Measurements from ENCODE around the gene GGACT. TPM values are rescaled to one million over a fixed set of nuclear protein-coding genes. Genes with fewer than 3 reads are reported as not detected.
"Not testable (repeated sequence)": the region's sequence is repeated elsewhere in the genome, so short reads cannot be mapped to it uniquely, and the experiment has no call there.

Gene GGACT
- total RNA-seq, 2 donors from 2014 or later = 4.8 to 5.0 TPM

GRCh38 chr13:100535426-100536135 lies 53.0 kb downstream of the GGACT start:
- intact Hi-C loops (cut with DNase I) = no loop called here
- DNase-seq (ENCODE audit: low spot score) = no peak

GRCh38 chr13:100534911-100535310 lies 53.7 kb downstream of the GGACT start:
- intact Hi-C loops (cut with DNase I) = no loop called here
- no peak for DNase-seq (ENCODE audit: low spot score)

GRCh38 chr13:100534147-100534843 lies 54.3 kb downstream of the GGACT start:
- DNase-seq (ENCODE audit: low spot score) = no peak
- intact Hi-C loops (cut with DNase I) = no loop called here

GRCh38 chr13:100533588-100534041 lies 55.0 kb downstream of the GGACT start:
- intact Hi-C loops (cut with DNase I) = no loop called here
- no peak for DNase-seq (ENCODE audit: low spot score)

DNA sequence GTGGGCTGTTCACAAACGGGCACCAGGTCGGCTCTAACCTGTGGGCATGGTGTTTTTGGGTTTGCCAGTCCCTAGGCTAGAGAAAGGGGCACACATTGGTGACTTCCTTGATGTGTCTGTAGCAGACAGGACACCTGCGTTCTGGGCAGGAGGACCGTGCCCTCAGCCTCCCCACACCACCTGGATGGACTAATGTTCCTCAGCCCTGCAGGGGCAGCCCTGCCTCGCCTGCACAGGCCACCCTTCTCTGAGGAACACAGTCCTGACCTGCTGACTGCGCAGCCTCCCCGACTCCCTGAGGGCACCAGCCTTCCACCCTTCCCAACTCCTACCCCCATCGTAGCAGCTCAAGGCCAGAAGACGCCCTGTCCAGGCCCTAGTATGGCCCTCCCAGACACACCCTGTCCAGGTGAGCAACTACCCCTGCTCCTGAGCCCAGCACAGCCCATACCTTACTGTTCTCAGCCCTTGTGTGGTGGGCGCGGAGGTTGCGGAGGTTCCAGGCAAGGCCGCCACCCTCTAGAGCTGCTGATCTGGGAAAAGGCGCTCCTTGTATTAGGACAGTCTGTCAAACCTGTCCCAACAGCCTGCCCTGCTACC lies 55.7 kb downstream of the GGACT start:
- no peak for DNase-seq (ENCODE audit: low spot score)
- intact Hi-C loops (cut with DNase I) = no loop called here

DNA sequence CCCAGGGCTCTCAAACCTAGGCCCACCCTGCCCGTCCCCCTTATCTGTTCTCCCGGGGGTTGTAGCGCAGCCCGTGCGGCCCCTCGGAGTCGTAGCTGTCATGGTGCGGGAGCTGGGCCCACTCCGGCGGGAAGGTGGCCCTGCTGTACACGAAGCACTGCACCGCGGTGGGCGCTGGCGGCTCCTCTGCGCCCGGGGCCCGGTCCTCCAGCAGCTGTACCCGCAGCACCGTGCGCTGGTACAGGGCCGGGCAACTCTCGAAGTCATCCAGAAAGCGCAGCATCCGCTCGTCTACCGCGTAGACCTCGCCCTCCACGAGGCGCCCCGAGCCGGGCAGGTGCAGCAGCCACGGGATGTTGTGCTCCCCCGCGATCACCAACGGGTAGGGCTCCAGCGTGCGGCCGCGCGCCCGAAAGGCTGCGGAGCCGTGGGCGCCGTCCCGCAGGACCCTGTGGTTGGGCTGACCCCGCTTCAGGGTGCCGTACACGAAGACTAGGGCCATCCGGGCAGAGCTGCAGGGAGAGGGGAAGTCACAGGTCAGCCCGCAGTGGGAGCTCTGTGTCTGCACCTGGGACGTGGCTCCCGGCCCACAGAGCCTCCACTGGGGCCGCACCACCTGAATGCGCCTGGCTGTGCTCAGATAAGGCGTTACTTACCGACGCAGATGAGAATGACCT lies 56.4 kb downstream of the GGACT start:
- intact Hi-C loops (cut with DNase I) = no loop called here
- DNase-seq (ENCODE audit: low spot score) = no peak

DNA sequence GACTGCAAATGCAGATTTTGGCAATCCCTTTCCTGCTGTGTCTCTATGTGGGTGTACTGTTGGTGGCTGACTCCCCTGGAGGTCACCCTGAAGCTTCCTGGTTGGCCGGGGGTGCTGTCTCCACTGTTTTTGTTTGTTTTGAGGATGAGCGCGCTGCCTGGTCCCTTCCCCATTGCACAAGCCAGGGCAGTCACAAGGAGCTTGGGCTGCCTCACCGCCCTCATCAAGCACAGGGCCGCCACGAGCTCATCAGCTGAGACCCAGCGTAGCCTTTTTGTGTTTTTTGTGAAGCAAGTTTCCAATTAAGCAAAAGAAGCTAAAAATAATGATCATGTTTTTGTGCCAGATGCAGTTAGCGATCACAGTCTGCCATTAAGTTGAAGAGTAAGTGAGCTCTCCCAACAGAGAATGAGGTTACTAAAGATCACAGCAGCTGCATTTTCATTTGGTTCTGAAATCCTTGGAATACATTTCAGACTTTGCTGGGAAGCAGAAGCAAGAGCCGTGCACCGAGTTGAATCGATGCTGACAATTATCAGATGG lies 57.8 kb downstream of the GGACT start:
- no peak for DNase-seq (ENCODE audit: low spot score)
- intact Hi-C loops (cut with DNase I) = no loop called here

- DNase-seq (ENCODE audit: low spot score) = no peak
- intact Hi-C loops (cut with DNase I) = no loop called here
These were observed 58.8 kb downstream of the GGACT start for GRCh38 chr13:100529666-100530377.

GRCh38 chr13:100528820-100529219 lies 59.8 kb downstream of the GGACT start:
- DNase-seq (ENCODE audit: low spot score) = no peak
- intact Hi-C loops (cut with DNase I) = no loop called here

GRCh38 chr13:100528353-100528752 lies 60.2 kb downstream of the GGACT start:
- intact Hi-C loops (cut with DNase I) = no loop called here
- DNase-seq (ENCODE audit: low spot score) = no peak

DNA sequence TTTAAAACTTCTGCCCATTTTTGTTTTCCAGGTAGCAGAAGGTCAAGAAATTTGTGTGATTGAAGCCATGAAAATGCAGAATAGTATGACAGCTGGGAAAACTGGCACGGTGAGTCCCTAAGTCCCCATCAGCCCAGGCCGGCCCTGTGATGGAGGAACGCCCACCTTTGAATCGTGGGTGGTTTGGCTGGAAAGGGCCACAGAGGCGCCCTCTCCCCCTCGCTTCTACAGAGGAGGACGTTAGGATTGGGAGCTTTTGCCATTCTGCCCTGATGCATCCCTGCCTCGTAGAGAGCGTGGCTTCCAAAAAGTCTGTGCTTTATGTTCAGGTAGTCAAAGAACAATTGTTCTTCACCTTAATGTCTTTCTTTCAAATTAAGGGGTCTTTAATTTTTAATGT lies 60.9 kb downstream of the GGACT start:
- no peak for DNase-seq (ENCODE audit: low spot score)
- intact Hi-C loops (cut with DNase I) = no loop called here

DNA sequence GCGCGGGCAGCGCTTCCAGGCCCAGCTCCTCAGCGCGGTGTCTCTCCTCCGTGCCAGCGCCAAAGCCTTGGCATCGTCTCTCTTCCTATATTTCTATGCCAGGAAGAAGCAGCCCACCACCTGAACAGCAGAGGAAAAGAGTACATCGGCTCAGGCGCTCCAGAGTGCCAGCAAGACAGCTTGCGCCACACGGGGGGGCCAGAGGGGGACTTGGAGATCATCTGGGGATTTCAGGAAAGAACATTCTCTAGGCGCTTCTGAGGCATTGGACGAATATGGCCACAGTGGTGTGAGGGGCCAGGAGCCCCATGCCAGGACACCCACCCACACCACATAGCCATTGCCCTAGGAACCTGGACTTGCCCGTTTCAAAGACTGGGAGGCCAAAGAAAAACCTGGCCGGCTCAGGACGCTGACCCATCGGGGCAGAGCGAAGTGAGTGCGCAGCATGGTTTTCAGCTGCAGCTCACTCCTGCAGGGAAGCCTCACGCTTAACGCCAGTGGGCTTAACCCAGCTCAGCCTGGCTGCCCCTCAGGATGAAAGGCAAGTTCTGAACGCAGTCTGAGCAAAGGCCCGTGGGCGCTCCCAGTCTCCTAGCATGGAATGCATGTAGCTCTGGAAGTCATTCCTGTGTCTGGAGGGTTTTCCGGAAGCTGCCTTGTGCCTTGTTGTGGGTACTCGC lies 62.1 kb downstream of the GGACT start:
- intact Hi-C loops (cut with DNase I) = no loop called here
- no peak for DNase-seq (ENCODE audit: low spot score)

DNA sequence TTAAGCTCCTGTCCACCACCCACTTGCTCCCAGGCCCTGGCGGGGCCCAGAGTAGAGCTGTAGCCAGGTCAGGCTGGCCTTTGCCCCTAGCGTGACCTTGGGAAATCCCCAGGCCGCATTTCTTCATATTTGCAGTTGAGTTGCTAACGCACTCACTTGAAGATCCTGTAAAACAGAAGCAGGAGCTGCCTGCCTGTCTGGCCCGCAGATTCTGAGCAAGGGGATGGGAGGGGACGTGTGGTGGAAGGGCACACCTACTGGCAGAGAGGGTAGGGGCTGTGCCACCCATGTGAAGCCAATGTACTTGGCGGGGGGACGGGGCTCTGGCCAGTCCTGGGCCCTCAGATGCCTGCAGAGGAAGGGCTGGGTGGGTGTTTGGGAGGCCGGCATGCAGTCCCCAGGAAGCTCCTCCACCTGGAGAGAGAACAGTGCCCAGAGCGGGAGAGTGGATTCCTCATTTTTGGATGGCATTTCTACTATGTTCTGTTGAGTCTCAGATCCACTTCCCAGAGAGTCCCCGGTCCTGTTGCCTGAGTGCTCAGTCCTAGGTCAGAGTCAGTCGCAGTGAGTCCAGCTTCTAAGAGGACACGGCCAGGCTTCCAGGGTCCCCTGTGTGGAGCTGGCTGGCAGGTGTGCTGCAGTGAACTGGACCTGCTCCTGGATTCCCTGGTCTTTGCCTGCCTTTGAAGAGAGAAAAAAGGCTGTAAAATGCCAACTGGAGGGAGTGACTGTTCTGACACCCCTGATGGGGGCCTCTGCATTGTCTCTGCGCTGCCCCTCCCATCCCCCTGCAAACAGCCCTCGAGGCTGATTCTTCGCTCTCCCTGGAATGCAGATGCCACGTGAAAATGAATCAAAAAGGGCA lies 62.9 kb downstream of the GGACT start:
- intact Hi-C loops (cut with DNase I) = no loop called here
- no peak for DNase-seq (ENCODE audit: low spot score)

GRCh38 chr13:100524688-100525087 lies 63.9 kb downstream of the GGACT start:
- not testable (repeated sequence) for DNase-seq (ENCODE audit: low spot score)

DNA sequence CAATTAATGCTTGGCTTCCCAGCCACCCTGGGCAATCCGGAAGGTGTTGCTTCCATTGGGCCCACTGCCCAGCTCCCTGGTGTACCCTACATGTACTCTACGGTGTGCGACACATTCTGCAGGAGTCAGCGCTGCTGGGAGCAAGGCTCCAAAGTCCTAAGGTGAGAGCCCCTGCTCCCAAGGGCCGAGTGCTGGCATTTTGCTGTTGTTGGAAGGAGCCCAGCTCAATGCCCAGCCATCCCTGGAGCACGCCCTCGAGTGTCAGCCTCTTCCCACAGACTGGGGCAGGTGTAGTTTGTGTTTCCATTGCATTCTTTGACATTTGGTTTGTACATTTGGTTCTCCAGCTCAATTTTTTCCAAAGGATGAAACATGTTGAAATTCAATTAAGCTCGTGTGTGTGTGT lies 64.6 kb downstream of the GGACT start:
- no peak for DNase-seq (ENCODE audit: low spot score)
- intact Hi-C loops (cut with DNase I) = no loop called here

More at GRCh38 chr13:100524688-100525087, 63.9 kb downstream of the GGACT start:
- intact Hi-C loops (cut with DNase I) = not testable (repeated sequence)

GRCh38 chr13:100523411-100523810 lies 65.2 kb downstream of the GGACT start:
- no peak for DNase-seq (ENCODE audit: low spot score)
- intact Hi-C loops (cut with DNase I) = no loop called here

DNA sequence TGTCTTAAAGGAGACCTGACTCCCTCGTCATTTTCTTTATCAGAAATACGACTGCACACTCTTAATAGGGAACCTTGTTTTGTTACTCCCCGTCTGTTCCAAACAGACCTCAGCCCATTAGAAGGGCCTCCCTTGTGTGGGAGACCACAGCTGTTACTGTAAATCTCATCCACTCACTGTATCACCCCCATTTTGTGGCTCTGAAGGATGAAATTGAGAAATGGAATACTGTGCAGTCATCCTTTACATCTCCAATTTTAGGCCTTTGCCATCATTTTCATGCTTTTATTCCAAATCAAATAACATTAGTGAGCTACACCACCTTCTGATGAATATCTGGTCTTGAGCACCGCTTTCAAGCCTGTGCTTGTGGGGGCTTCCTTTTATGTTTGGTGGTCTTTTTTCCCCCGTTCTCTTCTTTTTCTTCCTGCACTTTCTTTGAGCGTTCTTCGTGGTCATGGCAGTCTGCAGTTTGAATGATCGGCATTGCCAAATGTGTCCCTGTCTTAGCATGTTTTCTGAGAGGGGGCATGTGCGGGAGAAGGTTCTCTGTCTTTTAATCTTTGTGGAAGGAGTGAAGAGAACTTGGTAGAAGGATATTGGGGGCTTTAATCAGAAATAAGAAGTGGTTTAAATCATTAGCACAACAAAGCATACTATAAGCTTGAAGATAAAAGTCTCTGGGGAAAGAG lies 65.8 kb downstream of the GGACT start:
- DNase-seq (ENCODE audit: low spot score) = no peak
- intact Hi-C loops (cut with DNase I) = no loop called here
